Retina (tissue), 1 donor: Measurements from ENCODE around the gene REEP1.

Experiments used
- DNase-seq: peaks from one replicate; pipeline ENCODE4 v3.0.0-alpha.2; 2016

REEP1 gene

GRCh38 chr2:86193901-86194567 lies 143.4 kb downstream of the REEP1 start:
- DNase-seq, result no peak

DNA sequence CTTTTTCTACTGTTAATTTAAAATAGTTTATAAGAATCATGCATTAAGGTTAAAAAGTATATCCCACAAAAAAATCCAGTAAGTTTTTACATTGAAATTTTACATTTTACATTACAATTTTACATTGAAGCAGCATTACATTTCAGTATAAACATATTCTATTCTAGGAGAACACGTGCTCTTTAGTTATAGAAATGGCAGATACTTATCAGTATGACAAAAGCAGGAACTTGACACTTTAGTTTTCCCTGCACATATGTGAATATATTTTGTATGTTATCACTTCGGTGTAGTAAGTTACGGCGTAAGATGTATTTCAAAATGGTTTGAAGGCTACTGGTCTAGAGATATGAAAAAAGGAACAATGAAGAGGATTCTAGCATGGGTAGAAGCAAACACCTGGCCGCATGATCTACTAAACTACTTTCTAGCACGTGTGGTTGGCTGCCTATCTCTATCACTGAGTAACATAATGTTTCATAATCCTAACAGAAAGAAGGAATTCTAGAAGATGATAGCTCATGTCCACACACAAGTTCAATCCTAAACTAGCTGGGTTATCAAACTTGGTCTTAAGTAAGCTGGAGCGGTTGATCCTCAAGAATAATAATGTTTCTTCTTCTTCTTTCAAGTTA lies 147.5 kb downstream of the REEP1 start:
- DNase-seq, result no peak

DNA sequence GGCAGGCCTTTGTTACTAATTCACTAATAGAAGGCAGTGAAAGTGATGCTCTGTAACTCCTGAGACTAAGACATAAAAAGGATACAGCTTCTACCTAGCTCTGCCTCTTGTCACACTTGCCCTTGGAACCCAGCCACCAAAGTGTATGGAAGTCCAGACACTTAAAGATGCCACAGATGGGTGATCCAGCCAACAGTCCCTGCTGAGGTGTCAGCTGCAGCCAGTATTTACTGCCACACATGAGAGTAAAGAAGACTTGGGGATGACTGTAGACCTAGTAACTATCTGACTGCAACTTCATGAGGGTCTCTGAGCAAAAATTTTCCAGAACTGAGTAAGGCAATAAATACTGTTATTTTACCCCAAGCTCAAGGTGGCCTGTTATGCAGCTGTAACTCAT lies 151.0 kb downstream of the REEP1 start:
- no peak for DNase-seq

- DNase-seq, result no peak
Measured at GRCh38 chr2:86185517-86186212, 151.8 kb downstream of the REEP1 start.

GRCh38 chr2:86176597-86176996 lies 160.8 kb downstream of the REEP1 start:
- DNase-seq, result no peak

GRCh38 chr2:86175828-86176227 lies 161.6 kb downstream of the REEP1 start:
- no peak for DNase-seq

- DNase-seq, result no peak
Measured at GRCh38 chr2:86174445-86174844, 163.0 kb downstream of the REEP1 start.

DNA sequence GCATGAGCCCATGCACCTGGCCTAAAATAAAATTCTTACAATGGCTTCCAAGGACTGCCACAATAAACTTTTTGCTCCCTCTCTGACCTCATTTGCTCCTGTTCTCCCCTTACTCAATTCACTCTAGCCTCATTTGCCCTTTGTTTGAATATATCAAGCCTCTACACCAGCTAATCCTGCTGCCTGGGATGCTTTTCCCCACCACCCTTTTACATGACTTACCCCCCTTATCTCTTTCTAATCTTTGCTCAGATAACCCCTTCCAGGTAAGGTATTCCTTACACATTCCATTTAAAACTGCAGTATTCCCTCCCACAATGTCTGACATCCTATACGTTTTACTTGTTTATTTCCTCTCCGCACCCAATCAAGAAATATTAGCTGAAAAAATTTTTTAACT lies 164.8 kb downstream of the REEP1 start:
- no peak for DNase-seq

DNA sequence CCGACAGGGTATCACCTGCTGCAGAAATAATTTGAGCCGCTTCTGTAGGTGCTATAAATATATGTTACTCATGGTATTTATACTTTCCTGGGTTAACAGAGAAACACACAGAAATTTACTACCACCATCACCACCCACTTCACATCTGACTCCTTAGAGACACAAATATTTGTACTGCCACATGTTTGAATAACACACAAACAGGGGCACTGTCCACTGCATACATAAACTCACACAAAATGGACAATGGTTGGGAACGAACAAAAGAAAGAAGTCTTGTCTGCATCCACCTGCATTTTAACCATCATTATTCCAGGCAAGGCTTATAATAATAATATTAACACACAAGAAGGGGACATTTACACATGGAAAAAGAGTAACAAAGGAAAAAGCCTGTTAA lies 166.1 kb downstream of the REEP1 start:
- no peak for DNase-seq

GRCh38 chr2:86170449-86170848 lies 167.0 kb downstream of the REEP1 start:
- DNase-seq, result no peak
